ENCODE results near the gene PMEPA1.

The PMEPA1 gene

GRCh38 chr20:57709823-57710799 is at the start of gene PMEPA1:
Gene PMEPA1, minus strand, starts transcription at chr20:57710015. Its CDS starts 433 bp downstream, at chr20:57709582.
- Mint-ChIP-seq H3K9me3 (no peaks in the 10 kb centered on the region), H3K27me3 (ENCODE audit: low read depth, poor library complexity) (peaks cover 41% of the 10 kb centered on the region), H3K36me3 (ENCODE audit: low read depth) (no peaks in the 10 kb centered on the region), H3K27ac (peak within 1 kb of the TSS; percentile 64), H3K4me1 (peaks cover 70% of the 10 kb centered on the region), H3K4me3 (peak within 1 kb of the TSS; percentile 92)
- peak; percentile 97 for DNase-seq
- TF ChIP-seq, protein P1, sequence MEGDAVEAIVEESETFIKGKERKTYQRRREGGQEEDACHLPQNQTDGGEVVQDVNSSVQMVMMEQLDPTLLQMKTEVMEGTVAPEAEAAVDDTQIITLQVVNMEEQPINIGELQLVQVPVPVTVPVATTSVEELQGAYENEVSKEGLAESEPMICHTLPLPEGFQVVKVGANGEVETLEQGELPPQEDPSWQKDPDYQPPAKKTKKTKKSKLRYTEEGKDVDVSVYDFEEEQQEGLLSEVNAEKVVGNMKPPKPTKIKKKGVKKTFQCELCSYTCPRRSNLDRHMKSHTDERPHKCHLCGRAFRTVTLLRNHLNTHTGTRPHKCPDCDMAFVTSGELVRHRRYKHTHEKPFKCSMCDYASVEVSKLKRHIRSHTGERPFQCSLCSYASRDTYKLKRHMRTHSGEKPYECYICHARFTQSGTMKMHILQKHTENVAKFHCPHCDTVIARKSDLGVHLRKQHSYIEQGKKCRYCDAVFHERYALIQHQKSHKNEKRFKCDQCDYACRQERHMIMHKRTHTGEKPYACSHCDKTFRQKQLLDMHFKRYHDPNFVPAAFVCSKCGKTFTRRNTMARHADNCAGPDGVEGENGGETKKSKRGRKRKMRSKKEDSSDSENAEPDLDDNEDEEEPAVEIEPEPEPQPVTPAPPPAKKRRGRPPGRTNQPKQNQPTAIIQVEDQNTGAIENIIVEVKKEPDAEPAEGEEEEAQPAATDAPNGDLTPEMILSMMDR (IDR thresholded peaks at IDR 0.05) = no peak

DNA sequence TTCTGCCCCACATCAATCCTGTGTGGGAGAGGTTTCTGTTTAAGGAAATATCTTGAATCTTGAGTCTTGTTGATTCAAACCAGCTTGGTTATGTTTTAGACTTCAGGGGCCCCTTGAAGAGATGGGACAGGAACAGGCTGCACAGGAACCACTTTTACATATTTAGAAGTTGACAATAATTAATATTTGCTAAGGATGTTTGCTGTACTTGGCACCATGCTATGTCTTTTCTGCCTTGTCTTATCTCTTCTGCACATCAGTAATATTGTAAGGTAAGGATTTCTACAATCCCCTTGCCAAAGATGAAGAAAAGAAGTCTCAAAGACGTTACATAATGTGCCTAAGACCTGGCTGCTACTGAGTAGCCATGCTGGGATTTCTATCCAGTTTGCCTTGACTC is 48.0 kb upstream of the PMEPA1 start:
- no peak for DNase-seq
- Mint-ChIP-seq H3K27ac (no peak overlapping the region), H3K4me1 (peaks cover 13% of the 10 kb centered on the region), H3K36me3 (ENCODE audit: low read depth) (no peaks in the 10 kb centered on the region), H3K27me3 (ENCODE audit: low read depth, poor library complexity) (peaks cover 40% of the 10 kb centered on the region), H3K4me3 (no peak overlapping the region), H3K9me3 (no peaks in the 10 kb centered on the region)
- TF ChIP-seq, protein P1 (IDR thresholded peaks at IDR 0.05) = no peak

- Mint-ChIP-seq H3K27me3 (ENCODE audit: low read depth, poor library complexity) (peaks cover 37% of the 10 kb centered on the region), H3K9me3 (no peaks in the 10 kb centered on the region), H3K4me1 (peaks cover 9% of the 10 kb centered on the region), H3K27ac (no peak overlapping the region), H3K36me3 (ENCODE audit: low read depth) (no peaks in the 10 kb centered on the region), H3K4me3 (no peak overlapping the region)
- TF ChIP-seq, protein P1 (IDR thresholded peaks at IDR 0.05) = no peak
- DNase-seq = no peak
These were observed 47.1 kb upstream of the PMEPA1 start for GRCh38 chr20:57756921-57757320.

- DNase-seq = no peak
- Mint-ChIP-seq H3K36me3 (ENCODE audit: low read depth) (no peaks in the 10 kb centered on the region), H3K4me1 (peaks cover 8% of the 10 kb centered on the region), H3K4me3 (no peak overlapping the region), H3K27ac (no peak overlapping the region), H3K9me3 (no peaks in the 10 kb centered on the region), H3K27me3 (ENCODE audit: low read depth, poor library complexity) (peaks cover 39% of the 10 kb centered on the region)
- TF ChIP-seq, protein P1 (IDR thresholded peaks at IDR 0.05) = no peak
These were observed 46.4 kb upstream of the PMEPA1 start for GRCh38 chr20:57756213-57756612.

- no peaks in the 10 kb centered on the region for H3K36me3 Mint-ChIP-seq (ENCODE audit: low read depth)
- DNase-seq = no peak
- peaks cover 35% of the 10 kb centered on the region for H3K27me3 Mint-ChIP-seq (ENCODE audit: low read depth, poor library complexity)
- no peak overlapping the region for H3K27ac Mint-ChIP-seq
- H3K9me3 Mint-ChIP-seq = no peaks in the 10 kb centered on the region
- TF ChIP-seq, protein P1 (IDR thresholded peaks at IDR 0.05) = no peak
- no peak overlapping the region for H3K4me3 Mint-ChIP-seq
- H3K4me1 Mint-ChIP-seq = peaks cover 8% of the 10 kb centered on the region
These were observed 45.8 kb upstream of the PMEPA1 start for GRCh38 chr20:57755609-57756008.
